ENCODE measurements around the gene ANOS1.

The ANOS1 gene

GRCh38 chrX:8649969-8650368 is 82.0 kb downstream of the ANOS1 start:
- ChIA-PET CTCF (no interaction called here), POLR2A (no interaction called here)
- DNase-seq (ENCODE audit: low read depth, low spot score) = no peak
- no peak for TF ChIP-seq CTCF (IDR thresholded peaks at IDR 0.05; ENCODE audit: insufficient read depth, low read length, missing control alignments)
- H3K4me3 ChIP-seq (ENCODE audit: low read depth, low read length) = no peak overlapping the region

- CTCF ChIA-PET = no interaction called here
- POLR2A ChIA-PET = no interaction called here
- no peak for TF ChIP-seq CTCF (IDR thresholded peaks at IDR 0.05; ENCODE audit: insufficient read depth, low read length, missing control alignments)
- H3K4me3 ChIP-seq (ENCODE audit: low read depth, low read length) = no peak overlapping the region
- no peak for DNase-seq (ENCODE audit: low read depth, low spot score)
Measured at GRCh38 chrX:8647176-8647575, 84.8 kb downstream of the ANOS1 start.

GRCh38 chrX:8639949-8640475 is 91.9 kb downstream of the ANOS1 start:
- no peak for DNase-seq (ENCODE audit: low read depth, low spot score)

GRCh38 chrX:8636497-8636896 is 95.4 kb downstream of the ANOS1 start:
- H3K4me3 ChIP-seq (ENCODE audit: low read depth, low read length) = no peak overlapping the region
- DNase-seq (ENCODE audit: low read depth, low spot score) = no peak
- no peak for TF ChIP-seq CTCF (IDR thresholded peaks at IDR 0.05; ENCODE audit: insufficient read depth, low read length, missing control alignments)
- ChIA-PET CTCF (no interaction called here), POLR2A (no interaction called here)

More at GRCh38 chrX:8639949-8640475, 91.9 kb downstream of the ANOS1 start:
- TF ChIP-seq CTCF (IDR thresholded peaks at IDR 0.05; ENCODE audit: insufficient read depth, low read length, missing control alignments) = no peak
- CTCF ChIA-PET = no interaction called here
- POLR2A ChIA-PET = no interaction called here
- no peak overlapping the region for H3K4me3 ChIP-seq (ENCODE audit: low read depth, low read length)

GRCh38 chrX:8635812-8636211 is 96.1 kb downstream of the ANOS1 start:
- TF ChIP-seq CTCF (IDR thresholded peaks at IDR 0.05; ENCODE audit: insufficient read depth, low read length, missing control alignments) = no peak
- CTCF ChIA-PET = no interaction called here
- no peak overlapping the region for H3K4me3 ChIP-seq (ENCODE audit: low read depth, low read length)
- no peak for DNase-seq (ENCODE audit: low read depth, low spot score)
- POLR2A ChIA-PET = no interaction called here

- ChIA-PET POLR2A (no interaction called here), CTCF (no interaction called here)
- no peak for TF ChIP-seq CTCF (IDR thresholded peaks at IDR 0.05; ENCODE audit: insufficient read depth, low read length, missing control alignments)
- H3K4me3 ChIP-seq (ENCODE audit: low read depth, low read length) = no peak overlapping the region
- DNase-seq (ENCODE audit: low read depth, low spot score) = no peak
Measured at GRCh38 chrX:8632924-8633323, 99.0 kb downstream of the ANOS1 start.
